ENCODE data around the gene MIA. TPM values are rescaled to one million over a fixed set of nuclear protein-coding genes. Genes with fewer than 3 reads are reported as not detected.
"Not testable (repeated sequence)": the region's sequence is repeated elsewhere in the genome, so short reads cannot be mapped to it uniquely, and the experiment has no call there.

MIA gene
- total and polyA plus RNA-seq, 2 experiments from 2014 or later, result not detected

DNA sequence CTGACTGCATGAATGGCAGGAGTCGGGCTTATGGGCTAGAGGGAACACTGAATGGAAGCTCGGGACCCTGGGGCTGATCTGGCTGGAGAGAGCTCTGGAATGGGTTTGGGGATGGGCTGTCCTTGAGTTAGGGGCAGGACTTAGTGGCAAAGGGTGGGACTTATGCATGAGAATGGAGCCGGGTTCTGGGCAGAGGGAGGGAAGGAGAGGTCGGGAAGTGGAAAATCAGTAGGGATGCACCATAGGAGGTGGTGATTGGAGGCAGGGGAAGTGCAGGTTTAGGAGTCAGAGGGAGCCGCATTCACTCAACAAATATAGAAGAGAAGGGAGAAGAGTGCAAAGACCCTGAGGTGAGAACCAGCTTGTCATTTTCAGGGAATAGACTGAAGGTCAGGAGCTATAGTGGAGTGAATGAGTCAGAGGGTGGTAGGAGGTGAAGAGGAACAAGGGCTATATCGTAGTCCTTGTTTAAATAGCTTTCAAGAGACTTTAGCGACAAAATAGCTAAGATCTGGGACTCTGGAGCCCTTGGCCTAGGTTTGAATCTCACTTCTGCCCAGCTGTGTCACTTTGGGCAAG is 3.5 kb downstream of the MIA start:
- no peaks in the 10 kb centered on the region for H3K9me2 ChIP-seq (ENCODE audit: insufficient read depth)
- H3K79me2 ChIP-seq (ENCODE audit: insufficient read depth), result no peaks in the 10 kb centered on the region
- peak; percentile 71 for DNase-seq
- peak overlapping the region; percentile 80 for H2AFZ ChIP-seq
- H3K27ac ChIP-seq, result peak overlapping the region; percentile 92
- peak overlapping the region; percentile 89 for H3K9ac ChIP-seq
- H3K27me3 ChIP-seq (replicated peaks; ENCODE audit: insufficient read depth), result no peaks in the 10 kb centered on the region
- in situ Hi-C loops (cut with MboI), result no loop called here
- no peaks in the 10 kb centered on the region for H3K36me3 ChIP-seq (ENCODE audit: low read depth)
- TF ChIP-seq EZH2phosphoT487 (IDR thresholded peaks at IDR 0.05; ENCODE audit: insufficient read depth, low read depth) (no peak), EZH2 (IDR thresholded peaks at IDR 0.05; ENCODE audit: insufficient read depth, poor library complexity, severe bottlenecking) (no peak)
- H4K20me1 ChIP-seq (ENCODE audit: insufficient read depth), result no peaks in the 10 kb centered on the region
- peak overlapping the region; percentile 87 for H3K4me3 ChIP-seq
- 9 to 11% methylated on average over 7 of the region's 7 CpGs for WGBS, 2 experiments (ENCODE audit: low coverage in 1 of 2, low lambda C conversion rate in 2 of 2, missing lambda C conversion rate in 2 of 2)
- peak overlapping the region; percentile 82 for H3K4me2 ChIP-seq (ENCODE audit: unreplicated experiment)
- no peaks in the 10 kb centered on the region for H3K9me3 ChIP-seq (ENCODE audit: low read depth)
- H3K4me1 ChIP-seq (ENCODE audit: insufficient read depth), result peaks cover 6% of the 10 kb centered on the region; the same call in 1 of the 2 replicates
- peaks cover 4% of the 10 kb centered on the region; the same call in 1 of the 2 replicates for H3F3A ChIP-seq (ENCODE audit: insufficient read depth)

- Histone ChIP-seq H3K36me3 (ENCODE audit: low read depth) (no peaks in the 10 kb centered on the region), H3K79me2 (ENCODE audit: insufficient read depth) (no peaks in the 10 kb centered on the region), H2AFZ (no peak overlapping the region), H3K9me2 (ENCODE audit: insufficient read depth) (no peaks in the 10 kb centered on the region), H3K27me3 (replicated peaks; ENCODE audit: insufficient read depth) (no peaks in the 10 kb centered on the region), H3K27ac (no peak overlapping the region), H3K9ac (no peak overlapping the region), H3K4me2 (ENCODE audit: unreplicated experiment) (no peak overlapping the region), H3K9me3 (ENCODE audit: low read depth) (no peaks in the 10 kb centered on the region), H3F3A (ENCODE audit: insufficient read depth) (peaks cover 4% of the 10 kb centered on the region; the same call in 1 of the 2 replicates), H4K20me1 (ENCODE audit: insufficient read depth) (no peaks in the 10 kb centered on the region), H3K4me1 (ENCODE audit: insufficient read depth) (peaks cover 6% of the 10 kb centered on the region; the same call in 1 of the 2 replicates), H3K4me3 (no peak overlapping the region)
- DNase-seq, result no peak
- 91 to 95% methylated on average over 5 of the region's 5 CpGs for WGBS, 2 experiments (ENCODE audit: low coverage in 1 of 2, low lambda C conversion rate in 2 of 2, missing lambda C conversion rate in 2 of 2)
- no peak for TF ChIP-seq EZH2phosphoT487 (IDR thresholded peaks at IDR 0.05; ENCODE audit: insufficient read depth, low read depth)
- in situ Hi-C loops (cut with MboI), result no loop called here
Observed at GRCh38 chr19:40780582-40780981, 5.3 kb downstream of the MIA start.

- Histone ChIP-seq H3K27ac (no peak overlapping the region), H3K27me3 (replicated peaks; ENCODE audit: insufficient read depth) (no peaks in the 10 kb centered on the region), H3K9me2 (ENCODE audit: insufficient read depth) (no peaks in the 10 kb centered on the region), H4K20me1 (ENCODE audit: insufficient read depth) (no peaks in the 10 kb centered on the region), H3K4me2 (ENCODE audit: unreplicated experiment) (no peak overlapping the region), H3K4me3 (no peak overlapping the region), H3F3A (ENCODE audit: insufficient read depth) (peaks cover 4% of the 10 kb centered on the region; the same call in 1 of the 2 replicates), H3K36me3 (ENCODE audit: low read depth) (no peaks in the 10 kb centered on the region), H3K9ac (no peak overlapping the region), H3K9me3 (ENCODE audit: low read depth) (no peaks in the 10 kb centered on the region), H3K4me1 (ENCODE audit: insufficient read depth) (peaks cover 6% of the 10 kb centered on the region; the same call in 1 of the 2 replicates), H2AFZ (no peak overlapping the region), H3K79me2 (ENCODE audit: insufficient read depth) (no peaks in the 10 kb centered on the region)
- TF ChIP-seq EZH2 (IDR thresholded peaks at IDR 0.05; ENCODE audit: insufficient read depth, poor library complexity, severe bottlenecking) (no peak), EZH2phosphoT487 (IDR thresholded peaks at IDR 0.05; ENCODE audit: insufficient read depth, low read depth) (no peak)
- no peak for DNase-seq
- in situ Hi-C loops (cut with MboI), result no loop called here
- WGBS, 2 experiments (ENCODE audit: low coverage in 1 of 2, low lambda C conversion rate in 2 of 2, missing lambda C conversion rate in 2 of 2), result 96 to 98% methylated on average over 7 of the region's 7 CpGs
Observed at GRCh38 chr19:40781140-40781539, 5.8 kb downstream of the MIA start.

GRCh38 chr19:40783711-40784110 is 8.4 kb downstream of the MIA start:
- Histone ChIP-seq H3K4me3 (no peak overlapping the region), H4K20me1 (ENCODE audit: insufficient read depth) (no peaks in the 10 kb centered on the region), H3K79me2 (ENCODE audit: insufficient read depth) (no peaks in the 10 kb centered on the region), H3K9me2 (ENCODE audit: insufficient read depth) (no peaks in the 10 kb centered on the region), H3F3A (ENCODE audit: insufficient read depth) (no peaks in the 10 kb centered on the region), H3K36me3 (ENCODE audit: low read depth) (no peaks in the 10 kb centered on the region), H3K4me1 (ENCODE audit: insufficient read depth) (peaks cover 5% of the 10 kb centered on the region; the same call in 1 of the 2 replicates), H3K27me3 (replicated peaks; ENCODE audit: insufficient read depth) (no peaks in the 10 kb centered on the region), H3K9me3 (ENCODE audit: low read depth) (no peaks in the 10 kb centered on the region), H3K27ac (no peak overlapping the region), H2AFZ (no peak overlapping the region), H3K4me2 (ENCODE audit: unreplicated experiment) (no peak overlapping the region), H3K9ac (no peak overlapping the region)
- 91 to 93% methylated on average over 9 to 13 of the region's 14 CpGs for WGBS, 2 experiments (ENCODE audit: low coverage in 1 of 2, low lambda C conversion rate in 2 of 2, missing lambda C conversion rate in 2 of 2)
- in situ Hi-C loops (cut with MboI), result no loop called here
- TF ChIP-seq EZH2phosphoT487 (IDR thresholded peaks at IDR 0.05; ENCODE audit: insufficient read depth, low read depth) (no peak), EZH2 (IDR thresholded peaks at IDR 0.05; ENCODE audit: insufficient read depth, poor library complexity, severe bottlenecking) (no peak)
- no peak for DNase-seq

DNA sequence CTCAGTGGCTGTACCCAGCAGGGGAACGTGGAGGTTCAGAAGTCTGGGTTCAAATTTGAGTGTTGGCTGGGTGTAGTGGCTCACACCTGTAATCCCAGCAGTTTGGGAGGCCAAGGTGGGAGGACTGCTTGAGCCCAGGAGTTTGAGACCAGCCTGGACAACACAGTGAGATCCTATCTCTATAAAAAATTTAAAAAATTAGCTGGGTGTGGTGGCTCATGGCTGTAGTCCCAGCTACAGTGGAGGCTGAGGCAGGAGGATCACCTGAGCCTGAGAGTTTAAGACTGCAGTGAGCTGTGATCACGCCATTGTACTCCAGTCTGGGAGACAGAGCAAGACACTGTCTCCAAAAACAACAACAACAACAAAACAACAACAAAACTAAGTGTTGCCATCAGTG is 8.8 kb downstream of the MIA start:
- H2AFZ ChIP-seq; H3K36me3 ChIP-seq (ENCODE audit: low read depth); H3K9ac ChIP-seq; H3K4me2 ChIP-seq (ENCODE audit: unreplicated experiment); in situ Hi-C loops (cut with MboI); H3K4me1 ChIP-seq (ENCODE audit: insufficient read depth); H3K9me2 ChIP-seq (ENCODE audit: insufficient read depth); H3K9me3 ChIP-seq (ENCODE audit: low read depth); H3K79me2 ChIP-seq (ENCODE audit: insufficient read depth); H4K20me1 ChIP-seq (ENCODE audit: insufficient read depth); H3F3A ChIP-seq (ENCODE audit: insufficient read depth); H3K27me3 ChIP-seq (replicated peaks; ENCODE audit: insufficient read depth); DNase-seq; H3K27ac ChIP-seq; H3K4me3 ChIP-seq: not testable (repeated sequence)
- 97 to 100% methylated on average over 2 of the region's 2 CpGs for WGBS, 2 experiments (ENCODE audit: low coverage in 1 of 2, low lambda C conversion rate in 2 of 2, missing lambda C conversion rate in 2 of 2)

Measured in GM23248 (cell line).